Prostate gland (tissue), 2 donors: ENCODE results near the gene RASGEF1B. TPM values are rescaled to one million over a fixed set of nuclear protein-coding genes. Genes with fewer than 3 reads are reported as not detected.

ENCODE experiments used
- DNase-seq: peaks from one replicate; pipeline ENCODE4 v3.0.0-alpha.2; 2019; ENCODE audit warnings: low spot score
- H3K27ac ChIP-seq, 2 donors: fragments of 200-600 bp; sonication (generic); 2 replicates each; pipeline ENCODE4 v1.5.1; 2017 to 2019
- H3K27me3 ChIP-seq: fragments of 200-600 bp; sonication (generic); replicated peaks from 2 replicates; pipeline ENCODE4 v1.5.1; 2019; ENCODE audit not compliant: insufficient read depth
- H3K36me3 ChIP-seq, 2 donors: fragments of 200-600 bp; sonication (generic); 1 replicate in 1 of 2; 2 replicates in 1 of 2; pipeline versions ENCODE4 v1.5.1 to v1.8.1; 2017 to 2019
- H3K4me1 ChIP-seq: fragments of 200-600 bp; sonication (generic); replicated peaks from 2 replicates; pipeline ENCODE4 v1.5.1; 2019
- H3K4me3 ChIP-seq, 2 donors: fragments of 200-600 bp; sonication (generic); 2 replicates each; pipeline ENCODE4 v1.5.1; 2017 to 2019
- H3K9me3 ChIP-seq: fragments of 200-600 bp; sonication (generic); 2 replicates; pipeline ENCODE4 v1.5.1; 2017
- POLR2A ChIP-seq: fragments of 450-650 bp; IDR thresholded peaks from one replicate; pipeline ENCODE4 v1.6.1; 2016; ENCODE audit warnings: antibody characterized with exemption, mild to moderate bottlenecking
- POLR2AphosphoS5 ChIP-seq: sonication (generic); formaldehyde crosslinking; IDR thresholded peaks from one replicate; pipeline ENCODE4 v1.6.1; 2017; ENCODE audit warnings: antibody characterized with exemption
- WGBS: methylation state at CpG from one replicate; pipeline ENCODE4 v1.1.5; 2018; 5-methylcytosine and 5-hydroxymethylcytosine counted together
- intact Hi-C: fragments of 100-400 bp; cut with DNase I; formaldehyde crosslinking; loops from one replicate; pipeline ENCODE4 v1.14.2; 2022
- total RNA-seq, 2 donors: library from RNA; depleted of rRNA; stranded (reverse); fragments of >200 nt; gene quantifications; one replicate each; pipeline ENCODE4 v1.1.0, GENCODE V29; 2016
- TF ChIP-seq, protein P1 (sequence below), 4 experiments: fragments of 200-600 bp in 2 of 4; fragments of 450-650 bp in 2 of 4; sonication (generic) in 2 of 4; IDR thresholded peaks; 1 replicate in 3 of 4; 2 replicates in 1 of 4; pipeline ENCODE4 v1.5.1; 2016 to 2019; ENCODE audit warnings: antibody characterized with exemption in 4 of 4, mild to moderate bottlenecking in 2 of 4, moderate library complexity in 2 of 4

The RASGEF1B gene
- total RNA-seq, 2 donors from 2014 or later, result 16.4 TPM

DNA sequence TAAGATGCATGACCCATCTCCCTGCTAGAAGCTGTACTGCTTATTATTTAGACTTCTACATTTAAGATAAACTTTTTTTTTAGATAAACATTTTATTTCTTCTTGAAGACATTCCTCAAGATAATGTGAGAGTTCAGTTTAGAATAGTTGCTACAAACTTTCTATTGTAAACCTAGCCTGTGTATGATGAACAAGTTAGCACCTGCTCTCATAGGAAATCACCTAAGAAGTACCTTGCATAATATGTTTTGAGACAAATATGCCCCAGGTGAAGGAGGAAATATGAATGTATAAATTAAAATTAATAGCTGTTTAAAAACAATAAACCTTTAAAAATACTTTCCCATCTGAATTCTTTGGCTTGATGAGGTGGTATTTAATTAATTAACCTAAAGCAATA lies 35.6 kb downstream of the RASGEF1B start:
- peaks cover 0 to 4% of the 10 kb centered on the region in 2 donors for H3K36me3 ChIP-seq
- intact Hi-C loops, result no loop called here
- TF ChIP-seq POLR2A, result no peak
- TF ChIP-seq POLR2AphosphoS5, result no peak
- TF ChIP-seq, protein P1, sequence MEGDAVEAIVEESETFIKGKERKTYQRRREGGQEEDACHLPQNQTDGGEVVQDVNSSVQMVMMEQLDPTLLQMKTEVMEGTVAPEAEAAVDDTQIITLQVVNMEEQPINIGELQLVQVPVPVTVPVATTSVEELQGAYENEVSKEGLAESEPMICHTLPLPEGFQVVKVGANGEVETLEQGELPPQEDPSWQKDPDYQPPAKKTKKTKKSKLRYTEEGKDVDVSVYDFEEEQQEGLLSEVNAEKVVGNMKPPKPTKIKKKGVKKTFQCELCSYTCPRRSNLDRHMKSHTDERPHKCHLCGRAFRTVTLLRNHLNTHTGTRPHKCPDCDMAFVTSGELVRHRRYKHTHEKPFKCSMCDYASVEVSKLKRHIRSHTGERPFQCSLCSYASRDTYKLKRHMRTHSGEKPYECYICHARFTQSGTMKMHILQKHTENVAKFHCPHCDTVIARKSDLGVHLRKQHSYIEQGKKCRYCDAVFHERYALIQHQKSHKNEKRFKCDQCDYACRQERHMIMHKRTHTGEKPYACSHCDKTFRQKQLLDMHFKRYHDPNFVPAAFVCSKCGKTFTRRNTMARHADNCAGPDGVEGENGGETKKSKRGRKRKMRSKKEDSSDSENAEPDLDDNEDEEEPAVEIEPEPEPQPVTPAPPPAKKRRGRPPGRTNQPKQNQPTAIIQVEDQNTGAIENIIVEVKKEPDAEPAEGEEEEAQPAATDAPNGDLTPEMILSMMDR (IDR thresholded peaks at IDR 0.05), result no peak

GRCh38 chr4:81432825-81433224 lies 38.9 kb downstream of the RASGEF1B start:
- H3K36me3 ChIP-seq, result peaks cover 2 to 4% of the 10 kb centered on the region in 2 donors
- no peaks in the 10 kb centered on the region for H3K4me1 ChIP-seq
- DNase-seq, result no peak
- H3K4me3 ChIP-seq, result no peak overlapping the region
- no peak overlapping the region for H3K27ac ChIP-seq
- H3K9me3 ChIP-seq, result no peaks in the 10 kb centered on the region
- H3K27me3 ChIP-seq, result no peaks in the 10 kb centered on the region
- intact Hi-C loops, result no loop called here
- TF ChIP-seq POLR2A, result no peak
- no peak for TF ChIP-seq POLR2AphosphoS5
- 88% methylated on average over 4 of the region's 4 CpGs for WGBS

More for the DNA sequence above, 35.6 kb downstream of the RASGEF1B start:
- Histone ChIP-seq H3K9me3 (no peaks in the 10 kb centered on the region), H3K27ac (no peak overlapping the region), H3K4me1 (no peaks in the 10 kb centered on the region), H3K4me3 (no peak overlapping the region), H3K27me3 (no peaks in the 10 kb centered on the region)
- no peak for DNase-seq

DNA sequence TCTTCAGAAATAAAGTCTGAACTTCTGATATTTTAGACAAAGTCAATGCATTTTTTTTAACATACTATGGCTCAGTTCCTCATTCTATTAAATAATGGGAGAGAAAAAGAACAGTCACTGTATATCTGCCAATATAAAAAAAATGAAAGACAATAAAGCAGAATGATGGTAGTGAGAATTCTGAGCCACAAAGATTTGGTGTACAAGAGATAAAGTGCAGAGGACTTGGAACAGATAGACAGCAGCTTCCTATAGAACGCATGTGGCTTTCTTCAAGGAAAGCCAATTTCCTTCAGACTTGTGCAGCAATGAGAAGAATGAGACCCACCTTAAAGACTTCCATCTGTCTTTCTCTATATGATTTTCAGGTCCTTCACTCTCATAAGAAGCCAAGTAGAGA lies 39.7 kb downstream of the RASGEF1B start:
- H3K4me3 ChIP-seq, result no peak overlapping the region
- 74% methylated on average over 1 of the region's 1 CpG for WGBS
- peaks cover 2 to 4% of the 10 kb centered on the region in 2 donors for H3K36me3 ChIP-seq
- H3K4me1 ChIP-seq, result no peaks in the 10 kb centered on the region
- intact Hi-C loops, result no loop called here
- TF ChIP-seq POLR2A (no peak), POLR2AphosphoS5 (no peak)
- TF ChIP-seq, protein P1 (IDR thresholded peaks at IDR 0.05), result no peak
- no peak for DNase-seq
- no peak overlapping the region for H3K27ac ChIP-seq
- no peaks in the 10 kb centered on the region for H3K27me3 ChIP-seq
- H3K9me3 ChIP-seq, result no peaks in the 10 kb centered on the region

DNA sequence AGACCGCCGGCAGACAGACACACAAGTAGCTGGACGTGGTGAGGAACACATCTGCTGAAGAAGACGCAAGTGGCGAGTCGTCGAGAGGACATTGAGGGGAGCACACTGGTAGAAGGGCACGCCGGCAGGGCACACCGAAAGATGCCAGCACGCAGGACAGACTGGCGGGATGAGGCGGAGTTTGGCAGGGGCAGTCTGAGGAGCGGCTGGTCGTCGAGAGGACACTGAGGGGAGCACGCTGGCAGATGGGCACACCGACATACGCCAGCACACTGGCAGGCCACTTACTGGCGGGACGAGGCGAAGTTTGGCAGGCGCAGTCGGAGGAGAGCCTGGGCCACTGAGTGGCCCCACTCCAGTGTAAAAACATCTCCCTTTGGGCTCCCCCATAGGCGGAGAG lies 42.1 kb downstream of the RASGEF1B start:
- no peaks in the 10 kb centered on the region for H3K9me3 ChIP-seq
- no peak overlapping the region for H3K27ac ChIP-seq
- peaks cover 2 to 4% of the 10 kb centered on the region in 2 donors for H3K36me3 ChIP-seq
- no peak for DNase-seq
- WGBS, result 99% methylated on average over 25 of the region's 25 CpGs
- intact Hi-C loops, result no loop called here
- no peaks in the 10 kb centered on the region for H3K4me1 ChIP-seq
- TF ChIP-seq, protein P1 (IDR thresholded peaks at IDR 0.05), result no peak
- TF ChIP-seq POLR2AphosphoS5 (no peak), POLR2A (no peak)
- no peaks in the 10 kb centered on the region for H3K27me3 ChIP-seq
- H3K4me3 ChIP-seq, result no peak overlapping the region

DNA sequence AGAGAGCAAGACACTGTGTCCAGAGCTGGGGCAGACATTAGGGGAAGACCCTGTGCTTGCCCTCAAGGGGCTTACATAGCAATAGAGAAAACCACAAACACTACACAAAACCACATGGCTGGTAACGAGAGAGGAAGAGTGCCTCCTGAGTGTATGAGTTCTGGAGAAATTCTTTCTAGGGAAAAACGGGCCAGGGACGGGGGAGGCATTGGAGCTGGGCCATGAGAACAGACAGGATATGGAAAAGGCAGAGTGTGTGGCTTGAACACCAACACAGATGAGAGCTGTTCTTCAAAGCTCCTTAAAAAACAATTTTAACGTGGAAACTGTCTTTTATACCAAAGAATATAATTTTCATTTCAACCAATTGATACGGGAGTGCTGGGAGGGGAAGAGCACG lies 42.7 kb downstream of the RASGEF1B start:
- H3K27me3 ChIP-seq, result no peaks in the 10 kb centered on the region
- peaks cover 2 to 4% of the 10 kb centered on the region in 2 donors for H3K36me3 ChIP-seq
- WGBS, result 89% methylated on average over 6 of the region's 6 CpGs
- no peaks in the 10 kb centered on the region for H3K9me3 ChIP-seq
- DNase-seq, result no peak
- H3K27ac ChIP-seq, result no peak overlapping the region
- H3K4me1 ChIP-seq, result no peaks in the 10 kb centered on the region
- intact Hi-C loops, result no loop called here
- H3K4me3 ChIP-seq, result no peak overlapping the region
- TF ChIP-seq POLR2AphosphoS5 (no peak), POLR2A (no peak)
- TF ChIP-seq, protein P1 (IDR thresholded peaks at IDR 0.05), result no peak
